ENCODE results near the gene EFNA2.
"Not testable (repeated sequence)": the region's sequence is repeated elsewhere in the genome, so short reads cannot be mapped to it uniquely, and the experiment has no call there.

EFNA2 gene

GRCh38 chr19:1317274-1318003 is 31.8 kb downstream of the EFNA2 start:
- no peak for DNase-seq (ENCODE audit: low read depth)
- H3K4me3 ChIP-seq (ENCODE audit: low read length) = no peak overlapping the region
- TF ChIP-seq CTCF (conservative IDR thresholded peaks at IDR 0.05; ENCODE audit: low read length) = no peak

GRCh38 chr19:1318678-1319471 is 33.2 kb downstream of the EFNA2 start:
- no peak for DNase-seq (ENCODE audit: low read depth)
- TF ChIP-seq CTCF (conservative IDR thresholded peaks at IDR 0.05; ENCODE audit: low read length) = no peak
- no peak overlapping the region for H3K4me3 ChIP-seq (ENCODE audit: low read length)

- DNase-seq (ENCODE audit: low read depth); H3K4me3 ChIP-seq (ENCODE audit: low read length): not testable (repeated sequence)
Measured at GRCh38 chr19:1320282-1320650, 34.6 kb downstream of the EFNA2 start.

- no peak overlapping the region for H3K4me3 ChIP-seq (ENCODE audit: low read length)
- no peak for TF ChIP-seq CTCF (conservative IDR thresholded peaks at IDR 0.05; ENCODE audit: low read length)
- DNase-seq (ENCODE audit: low read depth) = no peak
Measured at GRCh38 chr19:1321539-1321938, 35.9 kb downstream of the EFNA2 start.

- no peak overlapping the region for H3K4me3 ChIP-seq (ENCODE audit: low read length)
- TF ChIP-seq CTCF (conservative IDR thresholded peaks at IDR 0.05; ENCODE audit: low read length) = no peak
- DNase-seq (ENCODE audit: low read depth) = no peak
Measured at GRCh38 chr19:1322198-1322981, 36.7 kb downstream of the EFNA2 start.

- H3K4me3 ChIP-seq (ENCODE audit: low read length) = no peak overlapping the region; the same call in 1 of the 2 replicates
- no peak for DNase-seq (ENCODE audit: low read depth)
- TF ChIP-seq CTCF (conservative IDR thresholded peaks at IDR 0.05; ENCODE audit: low read length) = no peak
Measured at GRCh38 chr19:1324249-1324805, 38.7 kb downstream of the EFNA2 start.

Measured in AG10803 (cell line).